SK-N-SH treated with all-trans-retinoic acid at 6 μM for 48 hours (cell line): Measurements from ENCODE around the gene ST8SIA1.

Experiments used
- ARNTL ChIP-seq: fragments of 450-650 bp; formaldehyde crosslinking; IDR thresholded peaks from 2 replicates; pipeline ENCODE4 v1.5.0; 2020; ENCODE audit warnings: low read depth, mild to moderate bottlenecking, moderate library complexity, borderline replicate concordance
- OSR1 ChIP-seq: fragments of 250-450 bp; sonication (Bioruptor Pico); IDR thresholded peaks from 2 replicates; pipeline ENCODE4 v1.8.0; 2022; ENCODE audit warnings: moderate library complexity, mild to moderate bottlenecking, inconsistent platforms
- RARB ChIP-seq: fragments of 250-450 bp; sonication (Bioruptor Pico); IDR thresholded peaks from 2 replicates; pipeline ENCODE4 v1.8.0; 2021; ENCODE audit warnings: mild to moderate bottlenecking, moderate library complexity
- TCF4 ChIP-seq: fragments of 250-450 bp; sonication (Bioruptor Pico); IDR thresholded peaks from 2 replicates; pipeline ENCODE4 v1.8.0; 2021; ENCODE audit warnings: mild to moderate bottlenecking, moderate library complexity, borderline replicate concordance
- TOX ChIP-seq: fragments of 250-450 bp; sonication (Bioruptor Pico); IDR thresholded peaks from 2 replicates; pipeline ENCODE4 v1.8.0; 2021; ENCODE audit warnings: mild to moderate bottlenecking, moderate library complexity, borderline replicate concordance
- ZFP3 ChIP-seq: fragments of 250-450 bp; sonication (Bioruptor Pico); IDR thresholded peaks from 2 replicates; pipeline ENCODE4 v1.5.0; 2020; ENCODE audit warnings: mild to moderate bottlenecking, moderate library complexity
- TF ChIP-seq, protein P1 (sequence below): fragments of 250-450 bp; sonication (Bioruptor Pico); IDR thresholded peaks from 2 replicates; pipeline ENCODE4 v1.5.1; 2020; ENCODE audit warnings: low read depth, mild to moderate bottlenecking, moderate library complexity

DNA sequence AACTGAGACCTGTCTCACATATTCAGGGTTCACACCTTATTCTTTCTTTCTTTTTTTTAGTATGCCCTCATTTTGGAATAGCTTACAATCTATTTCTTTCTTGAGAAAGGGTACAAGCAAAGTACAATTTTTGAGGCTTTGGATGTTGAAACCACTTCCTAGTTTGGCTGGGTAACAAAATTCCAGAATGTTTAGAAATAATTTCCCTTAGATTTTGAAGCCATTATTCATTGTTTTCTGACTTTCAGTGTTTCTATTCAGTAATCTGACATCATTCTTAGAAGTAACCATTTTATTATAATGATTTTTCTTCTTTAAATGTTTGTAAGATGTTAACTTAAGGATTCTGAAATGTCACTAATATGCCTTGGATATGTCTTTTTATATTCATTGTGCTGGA lies 28.2 kb downstream of the ST8SIA1 start:
- TF ChIP-seq RARB (CRISPR knock-in tag) = no peak
- no peak for TF ChIP-seq ZFP3 (CRISPR knock-in tag)
- no peak for TF ChIP-seq ARNTL (CRISPR knock-in tag)
- no peak for TF ChIP-seq TCF4 (CRISPR knock-in tag)
- TF ChIP-seq, protein P1, sequence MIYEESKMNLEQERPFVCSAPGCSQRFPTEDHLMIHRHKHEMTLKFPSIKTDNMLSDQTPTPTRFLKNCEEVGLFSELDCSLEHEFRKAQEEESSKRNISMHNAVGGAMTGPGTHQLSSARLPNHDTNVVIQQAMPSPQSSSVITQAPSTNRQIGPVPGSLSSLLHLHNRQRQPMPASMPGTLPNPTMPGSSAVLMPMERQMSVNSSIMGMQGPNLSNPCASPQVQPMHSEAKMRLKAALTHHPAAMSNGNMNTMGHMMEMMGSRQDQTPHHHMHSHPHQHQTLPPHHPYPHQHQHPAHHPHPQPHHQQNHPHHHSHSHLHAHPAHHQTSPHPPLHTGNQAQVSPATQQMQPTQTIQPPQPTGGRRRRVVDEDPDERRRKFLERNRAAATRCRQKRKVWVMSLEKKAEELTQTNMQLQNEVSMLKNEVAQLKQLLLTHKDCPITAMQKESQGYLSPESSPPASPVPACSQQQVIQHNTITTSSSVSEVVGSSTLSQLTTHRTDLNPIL (CRISPR knock-in tag) = no peak
- no peak for TF ChIP-seq TOX
- TF ChIP-seq OSR1 (CRISPR knock-in tag) = no peak
